DND-41 (cell line): ENCODE data around the gene ADIRF.
"Not testable (repeated sequence)": the region's sequence is repeated elsewhere in the genome, so short reads cannot be mapped to it uniquely, and the experiment has no call there.

ENCODE experiments used
- ATAC-seq: fragments of 200-7000 bp; cut with Tn5 transposase; 3 replicates; pipeline ENCODE4 v1.9.1; 2021; ENCODE audit warnings: low read depth; ENCODE audit not compliant: insufficient read depth
- DNase-seq: peaks from one replicate; pipeline ENCODE4 v3.0.0-alpha.2; 2020
- H2AFZ ChIP-seq: 2 replicates; pipeline ENCODE4 v1.6.0; 2012; ENCODE audit warnings: low read depth, low read length
- H3K27ac ChIP-seq: 2 replicates; pipeline ENCODE4 v1.5.1; 2012; ENCODE audit warnings: low read length, inconsistent platforms
- H3K27me3 ChIP-seq: fragments of 200-600 bp; sonication (generic); 2 replicates; pipeline ENCODE4 v1.6.0; 2012; ENCODE audit warnings: low read length, mild to moderate bottlenecking, inconsistent platforms; ENCODE audit not compliant: insufficient read depth, poor library complexity
- H3K36me3 ChIP-seq: 2 replicates; pipeline ENCODE4 v1.5.1; 2012; ENCODE audit warnings: low read length, inconsistent platforms; ENCODE audit not compliant: insufficient read depth
- H3K4me1 ChIP-seq: 2 replicates; pipeline ENCODE4 v1.5.1; 2012; ENCODE audit warnings: mild to moderate bottlenecking, low read length; ENCODE audit not compliant: insufficient read depth
- H3K4me2 ChIP-seq: 2 replicates; pipeline ENCODE4 v1.6.0; 2012; ENCODE audit warnings: mild to moderate bottlenecking, moderate library complexity, low read length, inconsistent platforms; ENCODE audit not compliant: insufficient read depth
- H3K4me3 ChIP-seq, 2 experiments: fragments of 200-600 bp in 1 of 2; shearing (Covaris generic) in 1 of 2; 2 replicates each; pipeline ENCODE4 v1.5.1; 2012 to 2016; ENCODE audit warnings: inconsistent platforms in 2 of 2, low read length in 2 of 2, mild to moderate bottlenecking in 2 of 2, low read depth in 1 of 2, moderate library complexity in 1 of 2
- H3K79me2 ChIP-seq: 2 replicates; pipeline ENCODE4 v1.6.0; 2012; ENCODE audit warnings: low read length, inconsistent platforms; ENCODE audit not compliant: insufficient read depth
- H3K9ac ChIP-seq: 2 replicates; pipeline ENCODE4 v1.6.0; 2012; ENCODE audit warnings: low read depth, mild to moderate bottlenecking, inconsistent platforms, low read length, moderate library complexity
- H3K9me3 ChIP-seq: 2 replicates; pipeline ENCODE4 v1.5.1; 2012; ENCODE audit warnings: low read length, moderate library complexity, mild to moderate bottlenecking, inconsistent platforms; ENCODE audit not compliant: insufficient read depth, severe bottlenecking
- H4K20me1 ChIP-seq: 2 replicates; pipeline ENCODE4 v1.6.0; 2012; ENCODE audit warnings: low read length; ENCODE audit not compliant: insufficient read depth
- CTCF ChIP-seq: IDR thresholded peaks from 2 replicates; pipeline ENCODE4 v1.5.1; 2012; ENCODE audit warnings: borderline replicate concordance, low read length, moderate library complexity, mild to moderate bottlenecking; ENCODE audit not compliant: poor library complexity, severe bottlenecking; ENCODE audit errors: extremely low read depth
- EZH2 ChIP-seq: IDR thresholded peaks from 3 replicates; pipeline ENCODE4 v1.6.1; 2012; ENCODE audit warnings: borderline replicate concordance, low read depth, mild to moderate bottlenecking, moderate library complexity, low read length, inconsistent platforms; ENCODE audit not compliant: severe bottlenecking

The ADIRF gene

GRCh38 chr10:87000491-87000890 is 32.2 kb downstream of the ADIRF start:
- no peak for DNase-seq

GRCh38 chr10:87007124-87007523 is 38.8 kb downstream of the ADIRF start:
- H3K27me3 ChIP-seq, H2AFZ ChIP-seq, H3K4me3 ChIP-seq, H3K9ac ChIP-seq, H3K36me3 ChIP-seq, H3K9me3 ChIP-seq, ATAC-seq, H3K27ac ChIP-seq, H3K4me1 ChIP-seq, DNase-seq, H3K4me2 ChIP-seq, H3K79me2 ChIP-seq, H4K20me1 ChIP-seq: not testable (repeated sequence)

More at GRCh38 chr10:87000491-87000890, 32.2 kb downstream of the ADIRF start:
- Histone ChIP-seq H3K9me3 (no peaks in the 10 kb centered on the region), H3K79me2 (no peaks in the 10 kb centered on the region), H3K36me3 (no peaks in the 10 kb centered on the region), H3K27me3 (no peaks in the 10 kb centered on the region), H3K27ac (no peak overlapping the region), H4K20me1 (no peaks in the 10 kb centered on the region), H3K4me2 (no peak overlapping the region), H3K4me3 (no peak overlapping the region), H3K4me1 (no peaks in the 10 kb centered on the region), H2AFZ (no peak overlapping the region), H3K9ac (no peak overlapping the region)
- TF ChIP-seq EZH2 (no peak), CTCF (no peak)
- ATAC-seq: no peak

- H3K4me1 ChIP-seq, H3K27me3 ChIP-seq, H3K9me3 ChIP-seq, H3K4me3 ChIP-seq, H3K9ac ChIP-seq, H2AFZ ChIP-seq, DNase-seq, H4K20me1 ChIP-seq, H3K27ac ChIP-seq, H3K36me3 ChIP-seq, H3K4me2 ChIP-seq, ATAC-seq, H3K79me2 ChIP-seq: not testable (repeated sequence)
These were observed 39.4 kb downstream of the ADIRF start for GRCh38 chr10:87007674-87008073.

- not testable (repeated sequence) for H4K20me1 ChIP-seq, ATAC-seq, H3K79me2 ChIP-seq, H2AFZ ChIP-seq, H3K4me3 ChIP-seq, H3K9ac ChIP-seq, H3K4me2 ChIP-seq, H3K4me1 ChIP-seq, H3K27ac ChIP-seq, H3K36me3 ChIP-seq, H3K27me3 ChIP-seq, DNase-seq, H3K9me3 ChIP-seq
These were observed 40.0 kb downstream of the ADIRF start for GRCh38 chr10:87008303-87008702.

GRCh38 chr10:87009134-87009696 is 40.9 kb downstream of the ADIRF start:
- ATAC-seq: not testable (repeated sequence)

DNA sequence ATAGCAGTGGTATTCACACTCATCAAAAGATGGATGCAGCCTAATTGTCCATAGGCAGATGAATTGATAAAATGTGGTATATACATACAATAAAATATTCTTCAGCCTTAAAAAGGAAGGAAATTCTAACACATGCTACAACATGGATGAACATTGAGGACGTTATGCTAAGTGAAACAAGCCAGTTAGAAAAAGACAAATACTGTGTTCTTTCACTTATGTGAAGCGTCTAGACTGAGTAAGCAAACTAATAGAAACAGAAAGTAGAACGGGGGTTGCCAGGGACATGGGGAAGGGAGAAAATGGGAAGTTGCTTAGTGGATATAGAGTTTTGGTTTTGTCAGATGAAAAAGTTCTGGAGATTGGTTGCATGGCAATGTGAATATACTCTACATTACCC is 45.2 kb downstream of the ADIRF start:
- H3K4me1 ChIP-seq, H4K20me1 ChIP-seq, H3K27ac ChIP-seq, H3K4me2 ChIP-seq, H2AFZ ChIP-seq, ATAC-seq, H3K27me3 ChIP-seq, H3K79me2 ChIP-seq, H3K9ac ChIP-seq, H3K36me3 ChIP-seq, H3K9me3 ChIP-seq, DNase-seq, H3K4me3 ChIP-seq: not testable (repeated sequence)

More at GRCh38 chr10:87009134-87009696, 40.9 kb downstream of the ADIRF start:
- not testable (repeated sequence) for H2AFZ ChIP-seq, H3K9me3 ChIP-seq, DNase-seq, H3K79me2 ChIP-seq, H3K4me2 ChIP-seq, H4K20me1 ChIP-seq, H3K4me3 ChIP-seq, H3K9ac ChIP-seq, H3K4me1 ChIP-seq, H3K27me3 ChIP-seq, H3K27ac ChIP-seq, H3K36me3 ChIP-seq

GRCh38 chr10:87014986-87015716 is 46.9 kb downstream of the ADIRF start:
- not testable (repeated sequence) for H2AFZ ChIP-seq, H3K9ac ChIP-seq, H4K20me1 ChIP-seq, H3K9me3 ChIP-seq, ATAC-seq, H3K4me3 ChIP-seq, H3K27me3 ChIP-seq, H3K27ac ChIP-seq, H3K4me1 ChIP-seq, H3K4me2 ChIP-seq, H3K79me2 ChIP-seq, DNase-seq, H3K36me3 ChIP-seq
